ENCODE results near the gene RFT1. TPM values are rescaled to one million over a fixed set of nuclear protein-coding genes. Genes with fewer than 3 reads are reported as not detected.

The RFT1 gene
- total RNA-seq, 1 donor from 2014 or later = 10.5 TPM

GRCh38 chr3:53083949-53084309 lies 46.3 kb downstream of the RFT1 start:
- DNase-seq = no peak
- Mint-ChIP-seq H3K27me3 (ENCODE audit: unreplicated experiment) (peaks cover 3% of the 10 kb centered on the region), H3K36me3 (ENCODE audit: unreplicated experiment) (no peaks in the 10 kb centered on the region), H3K4me3 (ENCODE audit: unreplicated experiment) (no peak overlapping the region), H3K4me1 (ENCODE audit: low read depth, unreplicated experiment) (peaks cover 8% of the 10 kb centered on the region), H3K27ac (ENCODE audit: unreplicated experiment) (no peak overlapping the region), H3K9me3 (ENCODE audit: unreplicated experiment) (no peaks in the 10 kb centered on the region)
- TF ChIP-seq CTCF (IDR thresholded peaks at IDR 0.05; ENCODE audit: partially characterized antibody, unreplicated experiment) = no peak

GRCh38 chr3:53083521-53083920 lies 46.7 kb downstream of the RFT1 start:
- Mint-ChIP-seq H3K9me3 (ENCODE audit: unreplicated experiment) (no peaks in the 10 kb centered on the region), H3K4me3 (ENCODE audit: unreplicated experiment) (no peak overlapping the region), H3K36me3 (ENCODE audit: unreplicated experiment) (no peaks in the 10 kb centered on the region), H3K4me1 (ENCODE audit: low read depth, unreplicated experiment) (peaks cover 8% of the 10 kb centered on the region), H3K27ac (ENCODE audit: unreplicated experiment) (no peak overlapping the region), H3K27me3 (ENCODE audit: unreplicated experiment) (peaks cover 3% of the 10 kb centered on the region)
- DNase-seq = no peak
- no peak for TF ChIP-seq CTCF (IDR thresholded peaks at IDR 0.05; ENCODE audit: partially characterized antibody, unreplicated experiment)

GRCh38 chr3:53082736-53083135 lies 47.5 kb downstream of the RFT1 start:
- H3K36me3 Mint-ChIP-seq (ENCODE audit: unreplicated experiment) = no peaks in the 10 kb centered on the region
- H3K27me3 Mint-ChIP-seq (ENCODE audit: unreplicated experiment) = peaks cover 3% of the 10 kb centered on the region
- TF ChIP-seq CTCF (IDR thresholded peaks at IDR 0.05; ENCODE audit: partially characterized antibody, unreplicated experiment) = no peak
- H3K27ac Mint-ChIP-seq (ENCODE audit: unreplicated experiment) = no peak overlapping the region
- H3K4me3 Mint-ChIP-seq (ENCODE audit: unreplicated experiment) = no peak overlapping the region
- H3K9me3 Mint-ChIP-seq (ENCODE audit: unreplicated experiment) = no peaks in the 10 kb centered on the region
- no peak for DNase-seq
- peaks cover 8% of the 10 kb centered on the region for H3K4me1 Mint-ChIP-seq (ENCODE audit: low read depth, unreplicated experiment)

- no peaks in the 10 kb centered on the region for H3K9me3 Mint-ChIP-seq (ENCODE audit: unreplicated experiment)
- no peak overlapping the region for H3K4me3 Mint-ChIP-seq (ENCODE audit: unreplicated experiment)
- DNase-seq = no peak
- no peak overlapping the region for H3K27ac Mint-ChIP-seq (ENCODE audit: unreplicated experiment)
- H3K27me3 Mint-ChIP-seq (ENCODE audit: unreplicated experiment) = peaks cover 3% of the 10 kb centered on the region
- no peaks in the 10 kb centered on the region for H3K36me3 Mint-ChIP-seq (ENCODE audit: unreplicated experiment)
- TF ChIP-seq CTCF (IDR thresholded peaks at IDR 0.05; ENCODE audit: partially characterized antibody, unreplicated experiment) = no peak
- peaks cover 8% of the 10 kb centered on the region for H3K4me1 Mint-ChIP-seq (ENCODE audit: low read depth, unreplicated experiment)
These were observed 48.9 kb downstream of the RFT1 start for GRCh38 chr3:53081318-53081717.

GRCh38 chr3:53080612-53081205 lies 49.5 kb downstream of the RFT1 start:
- Mint-ChIP-seq H3K36me3 (ENCODE audit: unreplicated experiment) (no peaks in the 10 kb centered on the region), H3K4me1 (ENCODE audit: low read depth, unreplicated experiment) (peaks cover 8% of the 10 kb centered on the region), H3K27me3 (ENCODE audit: unreplicated experiment) (peaks cover 9% of the 10 kb centered on the region), H3K9me3 (ENCODE audit: unreplicated experiment) (no peaks in the 10 kb centered on the region), H3K27ac (ENCODE audit: unreplicated experiment) (no peak overlapping the region), H3K4me3 (ENCODE audit: unreplicated experiment) (no peak overlapping the region)
- TF ChIP-seq CTCF (IDR thresholded peaks at IDR 0.05; ENCODE audit: partially characterized antibody, unreplicated experiment) = no peak
- DNase-seq = no peak
